Measurements from ENCODE around the gene EPN1.

DNA sequence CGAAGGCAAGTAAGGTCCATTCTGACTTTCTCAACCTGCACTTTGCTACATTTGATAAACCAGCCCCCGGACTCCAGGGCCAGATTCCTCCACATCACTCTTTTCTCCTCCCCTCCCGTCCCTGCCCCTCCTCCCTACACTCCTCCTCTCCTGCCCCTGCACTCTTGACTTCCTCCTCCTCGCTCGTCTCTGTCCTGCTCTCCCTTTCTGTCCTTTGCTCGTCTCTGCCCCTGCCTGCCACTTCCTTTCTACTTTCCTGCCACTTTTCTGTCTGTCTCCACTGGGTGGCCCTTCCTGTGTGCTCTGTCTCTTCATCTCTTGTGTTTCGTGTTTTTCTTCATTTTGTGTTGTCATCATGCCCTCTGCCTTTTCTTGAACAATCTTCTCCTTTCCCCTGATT is 13.2 kb upstream of the EPN1 start:
- TF ChIP-seq, protein P1, sequence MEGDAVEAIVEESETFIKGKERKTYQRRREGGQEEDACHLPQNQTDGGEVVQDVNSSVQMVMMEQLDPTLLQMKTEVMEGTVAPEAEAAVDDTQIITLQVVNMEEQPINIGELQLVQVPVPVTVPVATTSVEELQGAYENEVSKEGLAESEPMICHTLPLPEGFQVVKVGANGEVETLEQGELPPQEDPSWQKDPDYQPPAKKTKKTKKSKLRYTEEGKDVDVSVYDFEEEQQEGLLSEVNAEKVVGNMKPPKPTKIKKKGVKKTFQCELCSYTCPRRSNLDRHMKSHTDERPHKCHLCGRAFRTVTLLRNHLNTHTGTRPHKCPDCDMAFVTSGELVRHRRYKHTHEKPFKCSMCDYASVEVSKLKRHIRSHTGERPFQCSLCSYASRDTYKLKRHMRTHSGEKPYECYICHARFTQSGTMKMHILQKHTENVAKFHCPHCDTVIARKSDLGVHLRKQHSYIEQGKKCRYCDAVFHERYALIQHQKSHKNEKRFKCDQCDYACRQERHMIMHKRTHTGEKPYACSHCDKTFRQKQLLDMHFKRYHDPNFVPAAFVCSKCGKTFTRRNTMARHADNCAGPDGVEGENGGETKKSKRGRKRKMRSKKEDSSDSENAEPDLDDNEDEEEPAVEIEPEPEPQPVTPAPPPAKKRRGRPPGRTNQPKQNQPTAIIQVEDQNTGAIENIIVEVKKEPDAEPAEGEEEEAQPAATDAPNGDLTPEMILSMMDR (IDR thresholded peaks at IDR 0.05) = no peak
- TF ChIP-seq POLR2A (IDR thresholded peaks at IDR 0.05) = no peak

Measured in heart left ventricle (tissue), 13 donors.